Parathyroid adenoma (tissue), 2 donors: ENCODE measurements around the gene PCTP.

Experiments
- H2AFZ ChIP-seq: fragments of 300-600 bp; sonication (generic); one replicate; pipeline ENCODE4 v1.7.0; 2017; ENCODE audit warnings: antibody characterized with exemption, mild to moderate bottlenecking
- H3K27ac ChIP-seq: fragments of 300-600 bp; sonication (generic); one replicate; pipeline ENCODE4 v1.7.0; 2017
- H3K27me3 ChIP-seq: fragments of 300-600 bp; sonication (generic); one replicate; pipeline ENCODE4 v1.7.0; 2017; ENCODE audit warnings: low read length; ENCODE audit not compliant: control insufficient read depth, insufficient read depth
- H3K36me3 ChIP-seq: fragments of 300-600 bp; sonication (generic); one replicate; pipeline ENCODE4 v1.7.0; 2017; ENCODE audit warnings: low read length; ENCODE audit not compliant: control insufficient read depth, insufficient read depth
- H3K4me1 ChIP-seq: fragments of 300-600 bp; sonication (generic); one replicate; pipeline ENCODE4 v1.7.0; 2017; ENCODE audit warnings: control low read depth
- H3K4me2 ChIP-seq: fragments of 300-600 bp; sonication (generic); one replicate; pipeline ENCODE4 v1.7.0; 2017; ENCODE audit warnings: low read length
- H3K4me3 ChIP-seq: fragments of 300-600 bp; sonication (generic); one replicate; pipeline ENCODE4 v1.7.0; 2017; ENCODE audit warnings: low read depth, low read length
- H3K79me2 ChIP-seq: fragments of 300-600 bp; sonication (generic); one replicate; pipeline ENCODE4 v1.7.0; 2017; ENCODE audit warnings: control low read depth
- H3K9ac ChIP-seq: fragments of 300-600 bp; sonication (generic); one replicate; pipeline ENCODE4 v1.7.0; 2017; ENCODE audit warnings: mild to moderate bottlenecking
- H3K9me3 ChIP-seq: fragments of 300-600 bp; sonication (generic); one replicate; pipeline ENCODE4 v1.7.0; 2017; ENCODE audit warnings: low read length; ENCODE audit not compliant: control insufficient read depth
- TF ChIP-seq, protein P1 (sequence below): fragments of 300-600 bp; sonication (generic); IDR thresholded peaks from one replicate; pipeline ENCODE4 v1.7.0; 2017; ENCODE audit warnings: antibody characterized with exemption, mild to moderate bottlenecking
- donor health status: primary hyperparathyroidism.

PCTP gene

DNA sequence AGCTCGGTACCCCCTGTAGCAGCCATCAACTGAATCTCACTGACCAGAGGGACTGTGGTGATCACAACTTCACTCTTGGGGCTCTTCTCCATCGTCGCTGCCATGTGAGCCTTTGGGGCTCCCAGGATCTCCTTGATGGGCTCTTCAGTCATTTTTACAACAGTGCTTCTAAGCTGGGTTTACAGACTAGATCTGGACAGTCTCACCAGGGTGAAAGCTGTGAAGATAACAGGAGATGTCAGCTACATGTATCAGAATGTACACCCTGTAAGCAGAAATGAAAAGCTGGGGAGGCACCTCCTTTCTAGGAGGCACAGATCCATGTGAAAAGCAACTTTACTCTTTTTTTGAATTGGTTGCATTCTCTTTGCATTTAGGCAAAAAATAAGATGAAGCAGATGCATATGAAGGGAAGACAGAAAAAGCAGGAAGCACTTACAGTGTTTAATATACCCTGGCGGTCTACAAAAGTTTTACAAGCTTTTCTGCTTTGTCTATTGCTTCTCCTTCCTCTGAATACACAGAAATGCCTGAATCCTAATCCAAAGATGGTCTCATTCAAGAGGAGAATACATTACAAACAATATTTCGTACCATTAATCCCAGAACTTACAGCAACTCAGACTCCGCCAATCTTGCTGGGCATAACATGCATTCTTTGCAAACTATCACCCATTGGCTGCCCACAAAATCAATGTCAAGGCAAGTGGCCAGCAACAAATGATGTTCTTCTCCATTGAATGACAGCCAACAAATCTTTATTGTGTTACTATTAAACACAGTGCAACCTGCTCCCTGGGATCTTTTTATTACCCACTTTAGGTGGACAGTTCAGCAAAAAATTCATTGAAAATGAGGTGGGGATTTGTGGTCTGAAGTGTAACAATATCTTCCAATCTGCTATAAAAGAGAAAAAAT, 29.7 kb upstream of the PCTP start:
- Histone ChIP-seq H3K4me2 (no peak overlapping the region), H3K79me2 (no peaks in the 10 kb centered on the region), H2AFZ (no peak overlapping the region), H3K27me3 (no peaks in the 10 kb centered on the region), H3K4me1 (no peaks in the 10 kb centered on the region), H3K4me3 (no peak overlapping the region), H3K27ac (no peak overlapping the region), H3K9me3 (no peaks in the 10 kb centered on the region), H3K9ac (no peak overlapping the region), H3K36me3 (no peaks in the 10 kb centered on the region)
- TF ChIP-seq, protein P1, sequence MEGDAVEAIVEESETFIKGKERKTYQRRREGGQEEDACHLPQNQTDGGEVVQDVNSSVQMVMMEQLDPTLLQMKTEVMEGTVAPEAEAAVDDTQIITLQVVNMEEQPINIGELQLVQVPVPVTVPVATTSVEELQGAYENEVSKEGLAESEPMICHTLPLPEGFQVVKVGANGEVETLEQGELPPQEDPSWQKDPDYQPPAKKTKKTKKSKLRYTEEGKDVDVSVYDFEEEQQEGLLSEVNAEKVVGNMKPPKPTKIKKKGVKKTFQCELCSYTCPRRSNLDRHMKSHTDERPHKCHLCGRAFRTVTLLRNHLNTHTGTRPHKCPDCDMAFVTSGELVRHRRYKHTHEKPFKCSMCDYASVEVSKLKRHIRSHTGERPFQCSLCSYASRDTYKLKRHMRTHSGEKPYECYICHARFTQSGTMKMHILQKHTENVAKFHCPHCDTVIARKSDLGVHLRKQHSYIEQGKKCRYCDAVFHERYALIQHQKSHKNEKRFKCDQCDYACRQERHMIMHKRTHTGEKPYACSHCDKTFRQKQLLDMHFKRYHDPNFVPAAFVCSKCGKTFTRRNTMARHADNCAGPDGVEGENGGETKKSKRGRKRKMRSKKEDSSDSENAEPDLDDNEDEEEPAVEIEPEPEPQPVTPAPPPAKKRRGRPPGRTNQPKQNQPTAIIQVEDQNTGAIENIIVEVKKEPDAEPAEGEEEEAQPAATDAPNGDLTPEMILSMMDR = no peak

DNA sequence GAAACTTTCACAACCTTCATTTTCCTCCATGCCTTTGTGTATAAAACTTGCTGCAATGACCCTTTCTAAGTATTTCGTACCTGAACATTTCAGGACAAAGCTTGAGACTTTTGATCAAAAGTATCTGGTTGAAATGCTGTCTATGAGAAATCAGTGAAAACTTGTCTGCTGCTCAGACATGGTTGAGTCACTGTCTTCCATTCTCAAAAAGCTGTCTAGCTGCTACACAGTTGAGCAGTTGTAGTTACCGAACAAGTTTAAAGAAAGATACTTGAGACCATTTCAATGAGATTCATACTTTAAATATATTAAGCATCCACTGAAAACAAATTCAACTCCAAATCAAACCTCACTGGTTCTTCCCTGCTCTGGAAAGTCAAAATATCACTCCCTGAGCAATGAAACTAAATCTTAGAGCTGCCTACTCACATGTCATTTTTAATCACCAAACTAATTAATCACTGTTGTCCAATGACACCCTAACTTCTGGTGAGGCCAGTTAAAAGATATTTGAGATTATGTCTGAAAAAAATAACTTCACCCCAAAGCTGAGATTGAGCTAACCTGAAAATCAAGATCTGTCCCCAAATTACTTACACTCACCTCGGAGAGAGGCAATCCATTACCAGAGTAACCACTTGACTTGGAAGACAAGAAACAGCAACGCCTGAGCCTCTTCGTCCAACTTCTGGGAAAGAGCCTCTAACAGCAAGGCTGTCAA, 28.7 kb upstream of the PCTP start:
- H3K36me3 ChIP-seq = no peaks in the 10 kb centered on the region
- no peak overlapping the region for H3K4me2 ChIP-seq
- no peak overlapping the region for H3K4me3 ChIP-seq
- no peaks in the 10 kb centered on the region for H3K9me3 ChIP-seq
- TF ChIP-seq, protein P1 = no peak
- H3K4me1 ChIP-seq = no peaks in the 10 kb centered on the region
- H3K27ac ChIP-seq = no peak overlapping the region
- H3K9ac ChIP-seq = no peak overlapping the region
- no peaks in the 10 kb centered on the region for H3K79me2 ChIP-seq
- H2AFZ ChIP-seq = peak overlapping the region; percentile 48
- H3K27me3 ChIP-seq = no peaks in the 10 kb centered on the region

DNA sequence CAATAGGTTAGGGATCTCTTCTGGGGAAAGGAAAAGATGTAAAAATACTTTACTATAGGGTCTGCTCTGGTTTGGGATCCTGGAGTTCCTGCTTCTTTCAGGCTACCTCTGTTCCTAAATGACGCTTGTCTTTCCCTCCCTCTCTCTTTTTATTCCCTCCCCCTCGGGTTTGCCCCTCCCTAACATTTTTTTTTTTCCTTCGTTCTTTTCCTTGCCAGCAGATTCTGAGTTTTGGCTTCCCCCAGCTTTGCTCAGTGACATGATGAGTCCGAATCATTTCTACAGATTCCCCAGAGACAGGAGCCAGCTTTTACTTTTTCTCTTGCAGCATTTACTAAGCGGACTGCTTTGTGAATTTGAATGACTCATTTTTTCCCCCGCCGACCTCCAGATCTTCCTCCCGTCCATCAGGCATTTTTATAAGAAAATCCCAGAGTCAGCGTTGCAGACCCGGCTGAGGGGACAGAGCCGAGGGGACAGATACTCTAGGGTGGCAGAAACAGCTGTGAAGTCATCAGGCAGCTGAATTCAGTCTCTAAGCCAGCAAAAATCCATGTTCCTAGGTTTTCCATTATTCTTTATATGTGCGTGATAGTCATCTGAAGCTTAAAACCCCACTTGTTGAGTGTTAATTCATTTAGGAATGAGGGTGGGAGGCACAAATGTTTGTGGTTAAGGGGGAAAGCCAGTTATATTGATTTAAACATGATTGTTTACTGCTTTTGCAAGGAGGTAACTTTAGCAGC, 27.9 kb upstream of the PCTP start, which contains the start of gene TMEM100:
TMEM100 (minus strand) TSS at position 123 of the 746 bp plus-strand sequence. CDS start 1,794 bp downstream, outside the sequence.
- H3K9ac ChIP-seq = no peak within 1 kb of the TSS
- H3K79me2 ChIP-seq = no peaks in the 10 kb centered on the region
- H3K27ac ChIP-seq = no peak within 1 kb of the TSS
- TF ChIP-seq, protein P1 = no peak
- H3K36me3 ChIP-seq = no peaks in the 10 kb centered on the region
- H3K4me2 ChIP-seq = no peak within 1 kb of the TSS
- no peaks in the 10 kb centered on the region for H3K9me3 ChIP-seq
- no peaks in the 10 kb centered on the region for H3K4me1 ChIP-seq
- H2AFZ ChIP-seq = peak within 1 kb of the TSS; percentile 48
- no peaks in the 10 kb centered on the region for H3K27me3 ChIP-seq
- no peak within 1 kb of the TSS for H3K4me3 ChIP-seq

DNA sequence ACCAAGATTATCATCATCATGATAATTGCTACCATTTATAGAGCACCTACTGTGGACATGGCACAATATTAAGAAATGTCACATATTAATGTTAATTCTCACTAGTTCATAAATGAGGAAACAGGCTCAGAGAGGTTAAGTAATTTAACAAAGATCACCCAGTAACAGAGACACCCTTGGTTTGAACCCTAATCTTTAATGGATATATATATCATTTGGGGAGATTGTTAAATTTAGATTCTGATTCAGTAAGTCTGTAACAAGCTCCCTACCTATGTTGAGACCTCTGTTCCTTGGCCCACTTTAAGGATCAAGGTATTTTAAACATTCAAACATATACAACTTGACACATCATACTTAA, 27.4 kb upstream of the PCTP start:
- H3K27me3 ChIP-seq = no peaks in the 10 kb centered on the region
- TF ChIP-seq, protein P1 = no peak
- no peak overlapping the region for H3K4me2 ChIP-seq
- no peak overlapping the region for H3K4me3 ChIP-seq
- H3K36me3 ChIP-seq = no peaks in the 10 kb centered on the region
- H3K9ac ChIP-seq = no peak overlapping the region
- no peaks in the 10 kb centered on the region for H3K4me1 ChIP-seq
- no peak overlapping the region for H3K27ac ChIP-seq
- H3K79me2 ChIP-seq = no peaks in the 10 kb centered on the region
- no peak overlapping the region for H2AFZ ChIP-seq
- H3K9me3 ChIP-seq = no peaks in the 10 kb centered on the region
